ENCODE results near the gene SRPRB. TPM values are rescaled to one million over a fixed set of nuclear protein-coding genes. Genes with fewer than 3 reads are reported as not detected.

SRPRB gene
- polyA plus RNA-seq, 1 of the 3 experiments (the other 2 are of a cell fraction): 54.3 TPM

DNA sequence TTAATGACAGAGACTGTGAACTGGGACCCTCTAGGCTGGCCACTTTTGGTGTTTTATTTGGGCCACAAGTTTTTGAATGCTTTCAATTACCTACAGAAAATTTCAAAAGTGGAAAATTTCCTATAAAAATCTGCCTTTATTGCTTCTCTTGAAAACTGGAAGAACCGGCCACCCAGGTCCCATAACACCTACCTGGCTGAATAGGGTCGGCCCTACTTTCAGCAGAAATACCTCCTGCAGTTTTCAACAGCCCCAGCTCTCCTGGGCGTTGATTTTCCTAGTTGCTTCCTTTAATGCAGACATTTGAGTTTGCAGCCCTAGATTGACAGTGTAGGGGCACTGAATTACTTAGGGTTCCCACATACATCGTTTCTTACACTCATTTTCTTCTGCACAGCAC is 719 bp upstream of the SRPRB start:
- H3K36me3 ChIP-seq (replicated peaks in 1 of 2; ENCODE audit: control insufficient read depth in 1 of 2, insufficient read depth in 2 of 2, low read length in 1 of 2): peaks cover 15 to 20% of the 10 kb centered on the region in 2 experiments
- ChIA-PET POLR2A (no interaction called here), CTCF (interaction anchor here (0.6 kb wide), 1 partner anchor 125 kb away, joined by 3 read pairs; no protein-coding TSS in a partner anchor)
- peaks cover 17% of the 10 kb centered on the region for H3K79me2 ChIP-seq (ENCODE audit: insufficient read depth)
- TF ChIP-seq MAX (IDR thresholded peaks at IDR 0.05; ENCODE audit: low read depth): no peak
- TF ChIP-seq, protein P1, sequence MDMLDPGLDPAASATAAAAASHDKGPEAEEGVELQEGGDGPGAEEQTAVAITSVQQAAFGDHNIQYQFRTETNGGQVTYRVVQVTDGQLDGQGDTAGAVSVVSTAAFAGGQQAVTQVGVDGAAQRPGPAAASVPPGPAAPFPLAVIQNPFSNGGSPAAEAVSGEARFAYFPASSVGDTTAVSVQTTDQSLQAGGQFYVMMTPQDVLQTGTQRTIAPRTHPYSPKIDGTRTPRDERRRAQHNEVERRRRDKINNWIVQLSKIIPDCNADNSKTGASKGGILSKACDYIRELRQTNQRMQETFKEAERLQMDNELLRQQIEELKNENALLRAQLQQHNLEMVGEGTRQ (IDR thresholded peaks at IDR 0.05; ENCODE audit: borderline replicate concordance, low read depth, low read length): no peak
- TF ChIP-seq SIN3A (IDR thresholded peaks at IDR 0.05; ENCODE audit: borderline replicate concordance, low read depth, low read length): no peak
- TF ChIP-seq FOXM1 (IDR thresholded peaks at IDR 0.05; ENCODE audit: low read depth): no peak
- TF ChIP-seq MXI1 (IDR thresholded peaks at IDR 0.05; ENCODE audit: low read depth, low read length): no peak
- TF ChIP-seq GABPA (IDR thresholded peaks at IDR 0.05; ENCODE audit: low read depth): no peak
- no peak for TF ChIP-seq IRF3 (IDR thresholded peaks at IDR 0.05; ENCODE audit: low read depth, low read length)
- TF ChIP-seq SMC3 (IDR thresholded peaks at IDR 0.05; ENCODE audit: low read depth, low read length): no peak
- no peak for TF ChIP-seq FOXJ3 (CRISPR knock-in tag; IDR thresholded peaks at IDR 0.05)
- TF ChIP-seq RFX5 (IDR thresholded peaks at IDR 0.05; ENCODE audit: low read length): no peak
- no peak for TF ChIP-seq USF1 (IDR thresholded peaks at IDR 0.05; ENCODE audit: borderline replicate concordance, low read depth)
- H3K4me2 ChIP-seq: no peak overlapping the region; the same call in 1 of the 2 replicates
- H3K9me3 ChIP-seq: no peaks in the 10 kb centered on the region
- H3K9ac ChIP-seq: no peak overlapping the region
- H3K27ac ChIP-seq (ENCODE audit: low read depth in 2 of 2, low read length in 1 of 2): no peak overlapping the region
- DNase-seq: no peak
- H3F3A ChIP-seq (replicated peaks; ENCODE audit: insufficient read depth): peaks cover 4% of the 10 kb centered on the region
- H3K4me3 ChIP-seq (ENCODE audit: low read depth in 2 of 2, low read length in 1 of 2): peak overlapping the region in 1 of 2 experiments; percentile 93; a peak in 2 of 4 replicates
- H3K27me3 ChIP-seq (ENCODE audit: insufficient read depth): no peaks in the 10 kb centered on the region
- peak overlapping the region; percentile 97 for H2AFZ ChIP-seq (ENCODE audit: low read depth)
- H3K9me2 ChIP-seq: no peaks in the 10 kb centered on the region
- 76% methylated on average over 4 of the region's 4 CpGs for WGBS (ENCODE audit: low lambda C conversion rate)
- peaks cover 0 to 6% of the 10 kb centered on the region in 2 experiments; a peak in 2 of 4 replicates for H3K4me1 ChIP-seq (ENCODE audit: control insufficient read depth in 1 of 2, insufficient read depth in 2 of 2, low read depth in 1 of 2, low read length in 1 of 2)
- no peaks in the 10 kb centered on the region for H4K20me1 ChIP-seq (ENCODE audit: insufficient read depth)

DNA sequence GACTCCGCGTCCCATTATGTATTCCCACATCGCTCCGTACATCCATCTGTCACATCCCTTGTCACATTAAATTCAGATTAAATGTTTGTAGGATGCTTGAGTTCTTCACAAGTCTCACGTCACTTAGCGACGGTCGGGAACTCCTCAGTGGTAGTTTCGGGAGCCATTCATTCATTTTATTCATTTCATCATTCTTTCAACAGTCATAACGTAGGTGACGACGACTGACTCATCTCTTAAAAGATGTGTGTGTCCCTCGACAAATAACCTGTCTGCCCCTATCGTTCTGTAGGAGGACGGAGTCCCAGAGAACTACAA is 272 bp upstream of the SRPRB start:
- peak overlapping the region; percentile 83 to 93 for H3K4me3 ChIP-seq (ENCODE audit: low read depth in 2 of 2, low read length in 1 of 2)
- H3F3A ChIP-seq (replicated peaks; ENCODE audit: insufficient read depth): peaks cover 4% of the 10 kb centered on the region
- H3K27ac ChIP-seq (ENCODE audit: low read depth in 2 of 2, low read length in 1 of 2): no peak overlapping the region
- H3K9me3 ChIP-seq: no peaks in the 10 kb centered on the region
- H4K20me1 ChIP-seq (ENCODE audit: insufficient read depth): no peaks in the 10 kb centered on the region
- no peak overlapping the region for H3K9ac ChIP-seq
- peaks cover 0 to 6% of the 10 kb centered on the region in 2 experiments; a peak in 2 of 4 replicates for H3K4me1 ChIP-seq (ENCODE audit: control insufficient read depth in 1 of 2, insufficient read depth in 2 of 2, low read depth in 1 of 2, low read length in 1 of 2)
- no peaks in the 10 kb centered on the region for H3K27me3 ChIP-seq (ENCODE audit: insufficient read depth)
- no peak for TF ChIP-seq GATA2 (CRISPR knock-in tag; IDR thresholded peaks at IDR 0.05)
- no peak for TF ChIP-seq EP300 (IDR thresholded peaks at IDR 0.05; ENCODE audit: borderline replicate concordance in 1 of 2, low read depth in 1 of 2, low read length in 1 of 2)
- no peak for TF ChIP-seq FOXM1 (IDR thresholded peaks at IDR 0.05; ENCODE audit: low read depth)
- no peak for TF ChIP-seq FOSL2 (IDR thresholded peaks at IDR 0.05; ENCODE audit: borderline replicate concordance, low read depth)
- no peak for TF ChIP-seq ELF1 (IDR thresholded peaks at IDR 0.05)
- no peak for TF ChIP-seq RXRA (IDR thresholded peaks at IDR 0.05; ENCODE audit: borderline replicate concordance, low read depth)
- TF ChIP-seq, protein P2, sequence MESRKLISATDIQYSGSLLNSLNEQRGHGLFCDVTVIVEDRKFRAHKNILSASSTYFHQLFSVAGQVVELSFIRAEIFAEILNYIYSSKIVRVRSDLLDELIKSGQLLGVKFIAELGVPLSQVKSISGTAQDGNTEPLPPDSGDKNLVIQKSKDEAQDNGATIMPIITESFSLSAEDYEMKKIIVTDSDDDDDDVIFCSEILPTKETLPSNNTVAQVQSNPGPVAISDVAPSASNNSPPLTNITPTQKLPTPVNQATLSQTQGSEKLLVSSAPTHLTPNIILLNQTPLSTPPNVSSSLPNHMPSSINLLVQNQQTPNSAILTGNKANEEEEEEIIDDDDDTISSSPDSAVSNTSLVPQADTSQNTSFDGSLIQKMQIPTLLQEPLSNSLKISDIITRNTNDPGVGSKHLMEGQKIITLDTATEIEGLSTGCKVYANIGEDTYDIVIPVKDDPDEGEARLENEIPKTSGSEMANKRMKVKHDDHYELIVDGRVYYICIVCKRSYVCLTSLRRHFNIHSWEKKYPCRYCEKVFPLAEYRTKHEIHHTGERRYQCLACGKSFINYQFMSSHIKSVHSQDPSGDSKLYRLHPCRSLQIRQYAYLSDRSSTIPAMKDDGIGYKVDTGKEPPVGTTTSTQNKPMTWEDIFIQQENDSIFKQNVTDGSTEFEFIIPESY (IDR thresholded peaks at IDR 0.05; ENCODE audit: borderline replicate concordance, low read depth): no peak
- TF ChIP-seq RCOR1 (IDR thresholded peaks at IDR 0.05; ENCODE audit: low read length): no peak
- TF ChIP-seq TEAD4 (IDR thresholded peaks at IDR 0.05; ENCODE audit: borderline replicate concordance, insufficient read depth): no peak
- H3K4me2 ChIP-seq: peak overlapping the region; percentile 78
- H3K36me3 ChIP-seq (replicated peaks in 1 of 2; ENCODE audit: control insufficient read depth in 1 of 2, insufficient read depth in 2 of 2, low read length in 1 of 2): peaks cover 19 to 24% of the 10 kb centered on the region in 2 experiments
- H3K79me2 ChIP-seq (ENCODE audit: insufficient read depth): peaks cover 17% of the 10 kb centered on the region
- DNase-seq: peak; percentile 22
- 12% methylated on average over 15 of the region's 15 CpGs for WGBS (ENCODE audit: low lambda C conversion rate)
- ChIA-PET POLR2A (no interaction called here), CTCF (no interaction called here)
- no peaks in the 10 kb centered on the region for H3K9me2 ChIP-seq
- peak overlapping the region; percentile 97 for H2AFZ ChIP-seq (ENCODE audit: low read depth)

All from SK-N-SH (cell line).